Measurements from ENCODE around the gene EEIG2. TPM values are rescaled to one million over a fixed set of nuclear protein-coding genes. Genes with fewer than 3 reads are reported as not detected.

EEIG2 gene
- 1.6 and 2.3 TPM in 2 replicates for total RNA-seq

DNA sequence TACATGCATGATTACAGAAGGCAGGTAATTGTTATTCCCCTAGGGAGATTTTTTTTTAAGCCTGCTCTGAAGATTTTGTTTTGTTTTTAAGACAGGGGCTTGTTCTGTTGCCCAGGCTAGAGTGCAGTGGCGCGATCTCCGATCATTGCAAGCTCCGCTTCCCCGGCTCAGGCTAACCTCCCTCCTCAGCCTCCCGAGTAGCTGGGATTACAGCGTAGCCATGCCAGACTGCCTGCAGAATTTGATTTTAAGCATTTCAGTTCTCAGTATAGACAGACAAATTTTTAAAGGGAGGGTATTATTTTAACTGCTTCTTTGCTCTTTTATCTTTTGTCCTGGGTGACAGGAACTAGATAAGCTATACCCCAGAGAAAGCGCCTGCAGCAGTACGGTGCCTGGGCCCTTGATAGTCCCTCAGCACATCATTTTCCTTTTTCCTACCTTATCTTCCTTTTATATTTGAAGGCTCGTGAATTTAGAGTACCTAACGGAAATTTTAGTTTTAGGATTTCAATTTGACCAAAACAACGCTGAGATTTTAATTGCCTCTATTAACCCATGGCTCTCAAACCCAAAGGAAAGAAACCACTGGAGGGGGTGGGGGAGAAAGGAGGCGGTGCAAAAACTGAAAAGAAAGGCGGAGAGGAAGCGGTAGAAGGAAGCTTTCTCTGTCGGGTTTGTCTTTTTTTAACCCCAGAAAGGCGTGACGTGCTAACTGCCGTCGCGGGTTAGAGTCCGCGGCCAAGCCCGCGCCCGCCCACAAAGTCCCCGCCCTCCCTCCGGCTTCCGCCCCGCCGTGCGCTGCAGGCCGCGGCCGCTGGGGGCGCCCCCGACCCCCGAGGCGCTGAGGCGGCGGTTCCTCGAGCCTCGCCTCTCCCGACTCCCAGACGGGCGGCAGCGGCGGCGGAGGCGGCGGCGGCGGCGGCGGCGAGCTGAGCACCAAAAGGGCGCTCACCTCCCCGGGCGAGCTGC, at the start of gene EEIG2:
TSS of gene EEIG2 (plus strand) at position 886 of the 972 bp plus-strand sequence. CDS start 329 bp downstream, outside the sequence.

Other genes with a start within 250 kb of the EEIG2 start
- gene NBPF6, start 109.8 kb upstream of the EEIG2 start, total RNA-seq: not detected in 2 replicates
- 1.3 and 2.7 TPM in 2 replicates for gene HENMT1, start 101.0 kb downstream of the EEIG2 start, total RNA-seq
- 7.2 and 12.2 TPM in 2 replicates for gene PRPF38B, start 132.2 kb downstream of the EEIG2 start, total RNA-seq
- 0.09 TPM in 1 of 2 replicates, not detected in the other for gene FNDC7, start 152.8 kb downstream of the EEIG2 start, total RNA-seq
- gene STXBP3, start 186.6 kb downstream of the EEIG2 start, total RNA-seq: 28.6 and 29.1 TPM in 2 replicates

Data from airway epithelial cell (primary cell).